PC-9 (cell line): Measurements from ENCODE around the gene ZNF212. TPM values are rescaled to one million over a fixed set of nuclear protein-coding genes. Genes with fewer than 3 reads are reported as not detected.

ENCODE experiments used
- Bru-seq: library from RNA; stranded (reverse); fragments of 400-500 nt; gene quantifications from one replicate; lab custom pipeline; 2021; lab: Mats Ljungman, UMichigan
- BruChase-seq, 2 experiments: library from RNA; stranded (reverse); fragments of 400-500 nt; gene quantifications; one replicate each; lab custom pipeline; 2021; lab: Mats Ljungman, UMichigan
- BruUV-seq: library from RNA; stranded (reverse); fragments of 400-500 nt; replicated peaks from 2 replicates; lab custom pipeline; 2021; lab: Mats Ljungman, UMichigan
- CTCF ChIA-PET: fragments of 300-600 bp; sonication (Branson Sonifier 250); formaldehyde crosslinking; loops from one replicate; lab custom pipeline; 2022; ENCODE audit warnings: antibody characterized with exemption; lab: Charles Lee
- POLR2A ChIA-PET: fragments of 300-600 bp; sonication (Branson Sonifier 250); formaldehyde crosslinking; loops from one replicate; lab custom pipeline; 2022; ENCODE audit warnings: antibody characterized with exemption; ENCODE audit not compliant: unreplicated experiment; lab: Charles Lee
- DNase-seq, 2 experiments: peaks; one replicate each; pipeline versions ENCODE4 v3.0.0 to v3.0.0-alpha.2; 2015 to 2022; ENCODE audit warnings: mixed read lengths in 1 of 2
- H2AFZ ChIP-seq: fragments of 200-600 bp; sonication (generic); 2 replicates; pipeline ENCODE4 v1.8.1; 2017; ENCODE audit warnings: antibody characterized with exemption
- H3F3A ChIP-seq: fragments of 200-600 bp; sonication (generic); 2 replicates; pipeline ENCODE4 v1.8.1; 2017; ENCODE audit warnings: antibody characterized with exemption, mild to moderate bottlenecking, low read depth; ENCODE audit not compliant: insufficient read depth
- H3K27ac ChIP-seq: fragments of 200-600 bp; sonication (generic); 2 replicates; pipeline ENCODE4 v1.6.1; 2016; ENCODE audit warnings: mixed run types
- H3K27me3 ChIP-seq: fragments of 200-600 bp; sonication (generic); 2 replicates; pipeline ENCODE4 v1.6.1; 2016; ENCODE audit warnings: low read depth, mixed run types; ENCODE audit not compliant: insufficient read depth
- H3K36me3 ChIP-seq: fragments of 200-600 bp; sonication (generic); 2 replicates; pipeline ENCODE4 v1.6.1; 2016; ENCODE audit warnings: low read depth, mixed run types
- H3K4me1 ChIP-seq: fragments of 200-600 bp; sonication (generic); replicated peaks from 2 replicates; pipeline ENCODE4 v1.6.1; 2016; ENCODE audit warnings: mixed run types; ENCODE audit not compliant: insufficient read depth
- H3K4me2 ChIP-seq: fragments of 200-600 bp; sonication (generic); 2 replicates; pipeline ENCODE4 v1.6.1; 2017; ENCODE audit warnings: mixed run types
- H3K4me3 ChIP-seq: fragments of 200-600 bp; sonication (generic); 2 replicates; pipeline ENCODE4 v1.6.1; 2016; ENCODE audit warnings: mixed run types
- H3K79me2 ChIP-seq: fragments of 200-600 bp; sonication (generic); 2 replicates; pipeline ENCODE4 v1.6.1; 2017; ENCODE audit warnings: low read depth, mixed run types
- H3K9me2 ChIP-seq: fragments of 200-600 bp; sonication (generic); 2 replicates; pipeline ENCODE4 v1.8.1; 2017; ENCODE audit warnings: mild to moderate bottlenecking; ENCODE audit not compliant: insufficient read depth
- H3K9me3 ChIP-seq: fragments of 200-600 bp; sonication (generic); 2 replicates; pipeline ENCODE4 v1.8.1; 2016; ENCODE audit warnings: low read depth; ENCODE audit not compliant: insufficient read depth
- H4K20me1 ChIP-seq: fragments of 200-600 bp; sonication (generic); 2 replicates; pipeline ENCODE4 v1.8.1; 2017; ENCODE audit not compliant: insufficient read depth
- EZH2 ChIP-seq: fragments of 200-600 bp; sonication (generic); IDR thresholded peaks from 2 replicates; pipeline ENCODE4 v1.8.0; 2017; ENCODE audit warnings: antibody characterized with exemption, low read depth
- intact Hi-C: fragments of 100-400 bp; cut with micrococcal nuclease; formaldehyde crosslinking; loops from one replicate; pipeline ENCODE4 v1.10.0; 2022; ENCODE audit not compliant: unreplicated experiment
- long read RNA-seq: library from polyadenylated mRNA; stranded (forward); transcript quantifications from one replicate; pipeline ENCODE4 v2.0.0, GENCODE V29; 2022
- total RNA-seq: library from RNA; stranded (reverse); gene quantifications from 2 replicates; pipeline ENCODE4 v1.2.3, GENCODE V29; 2021
- TF ChIP-seq, protein P1 (sequence below): fragments of 200-600 bp; sonication (generic); conservative IDR thresholded peaks from 2 replicates; pipeline ENCODE4 v1.6.1; 2017; ENCODE audit warnings: mixed run types, antibody characterized with exemption, mild to moderate bottlenecking, moderate library complexity

The ZNF212 gene
- 16.9 and 22.3 TPM in 2 replicates for total RNA-seq
- Bru-seq, nascent RNA: percentile 82 among the genes with signal in this experiment
- BruChase-seq, experiment 1, labeled RNA remaining after a 2-hour chase: percentile 86 among the genes with signal in this experiment
- BruChase-seq, experiment 2, labeled RNA remaining after a 6-hour chase: percentile 79 among the genes with signal in this experiment
- long read RNA-seq, transcript ZNF212-201 (5 exons, 2,810 nt): major isoform, 7 of 14 reads
- long read RNA-seq, partial matches to known transcripts: 1 of 14 reads
- long read RNA-seq, other reads (novel, unspliced or antisense): 6 of 14 reads

GRCh38 chr7:149239345-149240143, at the start of gene ZNF212:
ZNF212 (plus strand) TSS chr7:149239651; CDS start chr7:149239779, 128 bp downstream.
- Histone ChIP-seq H3K4me2 (peak within 1 kb of the TSS; percentile 93), H3K36me3 (peaks cover 9% of the 10 kb centered on the region), H4K20me1 (0 out of 2 replicates have a peak, but pooled peaks cover 6% of the 10 kb centered on the region), H3K9me3 (peaks cover 7% of the 10 kb centered on the region; the same call in 1 of the 2 replicates), H3K4me1 (peaks cover 45% of the 10 kb centered on the region), H2AFZ (peak within 1 kb of the TSS; percentile 83), H3F3A (peaks cover 27% of the 10 kb centered on the region), H3K79me2 (peaks cover 48% of the 10 kb centered on the region), H3K4me3 (peak within 1 kb of the TSS; percentile 95), H3K27ac (peak within 1 kb of the TSS; percentile 82), H3K9me2 (no peaks in the 10 kb centered on the region), H3K27me3 (no peaks in the 10 kb centered on the region)
- DNase-seq: peak; percentile 89 to 97
- CTCF ChIA-PET: no interaction called here
- intact Hi-C loops: loop anchor here (1.0 to 2.0 kb wide), 4 partner anchors 21 to 113 kb away; partner anchors contain the start of genes ZNF282 and ZNF425
- TF ChIP-seq, protein P1, sequence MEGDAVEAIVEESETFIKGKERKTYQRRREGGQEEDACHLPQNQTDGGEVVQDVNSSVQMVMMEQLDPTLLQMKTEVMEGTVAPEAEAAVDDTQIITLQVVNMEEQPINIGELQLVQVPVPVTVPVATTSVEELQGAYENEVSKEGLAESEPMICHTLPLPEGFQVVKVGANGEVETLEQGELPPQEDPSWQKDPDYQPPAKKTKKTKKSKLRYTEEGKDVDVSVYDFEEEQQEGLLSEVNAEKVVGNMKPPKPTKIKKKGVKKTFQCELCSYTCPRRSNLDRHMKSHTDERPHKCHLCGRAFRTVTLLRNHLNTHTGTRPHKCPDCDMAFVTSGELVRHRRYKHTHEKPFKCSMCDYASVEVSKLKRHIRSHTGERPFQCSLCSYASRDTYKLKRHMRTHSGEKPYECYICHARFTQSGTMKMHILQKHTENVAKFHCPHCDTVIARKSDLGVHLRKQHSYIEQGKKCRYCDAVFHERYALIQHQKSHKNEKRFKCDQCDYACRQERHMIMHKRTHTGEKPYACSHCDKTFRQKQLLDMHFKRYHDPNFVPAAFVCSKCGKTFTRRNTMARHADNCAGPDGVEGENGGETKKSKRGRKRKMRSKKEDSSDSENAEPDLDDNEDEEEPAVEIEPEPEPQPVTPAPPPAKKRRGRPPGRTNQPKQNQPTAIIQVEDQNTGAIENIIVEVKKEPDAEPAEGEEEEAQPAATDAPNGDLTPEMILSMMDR: peak; percentile 79
- TF ChIP-seq EZH2: no peak
- BruUV-seq: TSS peak; percentile 45
- POLR2A ChIA-PET: interaction anchor here (0.6 kb wide), 1 partner anchor 306 kb away, joined by 5 read pairs; no protein-coding TSS in a partner anchor

DNA sequence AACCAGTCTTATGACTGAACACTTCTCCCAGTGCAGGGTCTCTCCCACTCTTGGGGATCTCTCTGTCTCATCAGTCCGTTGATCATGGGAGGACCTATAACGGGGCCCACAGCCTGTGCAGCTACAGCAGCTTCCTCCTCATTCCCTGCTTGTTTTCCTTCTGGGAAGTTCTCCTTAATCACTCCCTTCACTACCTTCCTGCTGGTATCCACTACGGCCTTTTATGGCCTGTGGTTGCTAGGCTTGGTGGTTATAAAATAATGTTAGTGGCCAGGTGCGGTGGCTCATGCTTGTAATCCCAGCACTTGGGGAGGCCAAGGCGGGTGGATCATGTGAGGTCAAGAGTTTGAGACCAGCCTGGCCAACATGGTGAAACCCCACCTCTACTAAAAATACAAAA, 47.6 kb upstream of the ZNF212 start:
- POLR2A ChIA-PET: interaction anchor here (0.6 kb wide), 1 partner anchor 11 kb away, joined by 20 read pairs; no protein-coding TSS in a partner anchor
- CTCF ChIA-PET: no interaction called here
- Histone ChIP-seq H3K4me3 (no peak overlapping the region), H2AFZ (no peak overlapping the region), H3K9me3 (no peaks in the 10 kb centered on the region), H3K27me3 (no peaks in the 10 kb centered on the region), H3K36me3 (no peaks in the 10 kb centered on the region), H3K4me2 (no peak overlapping the region), H3K79me2 (peaks cover 10% of the 10 kb centered on the region), H3F3A (peaks cover 21% of the 10 kb centered on the region; the same call in 1 of the 2 replicates), H3K27ac (no peak overlapping the region), H3K4me1 (peaks cover 6% of the 10 kb centered on the region; the same call in 1 of the 2 replicates), H4K20me1 (peaks cover 1% of the 10 kb centered on the region), H3K9me2 (no peaks in the 10 kb centered on the region)
- intact Hi-C loops: no loop called here
- no TSS peak for BruUV-seq
- no peak for DNase-seq
- TF ChIP-seq EZH2: no peak
- TF ChIP-seq, protein P1: no peak

DNA sequence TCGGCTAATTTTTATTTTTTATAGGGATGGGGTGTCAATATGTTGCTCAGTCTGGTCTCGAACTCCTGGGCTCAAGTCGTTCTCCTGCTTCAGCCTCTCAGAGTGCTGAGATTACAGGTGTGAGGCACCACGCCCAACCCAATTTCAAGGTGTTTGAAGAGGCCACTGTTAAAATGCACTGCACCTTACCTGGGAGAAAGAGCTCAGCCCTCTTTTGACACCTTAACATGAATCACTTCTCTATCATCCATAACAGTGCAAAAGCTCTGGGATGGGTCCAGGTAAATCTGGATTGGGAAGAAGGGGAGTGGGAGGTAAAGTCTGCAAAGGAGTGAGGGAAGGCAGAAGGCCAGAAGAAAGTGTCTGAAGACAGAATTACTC, 44.7 kb upstream of the ZNF212 start:
- ChIA-PET CTCF (interaction anchor here (0.5 to 1.4 kb wide), 5 partner anchors 67 to 190 kb away, joined by 3 to 9 read pairs (median 5); partner anchors contain the start of genes ZNF425 and ZNF783), POLR2A (interaction anchor here (1.0 kb wide), 1 partner anchor 48 kb away, joined by 3 read pairs; the partner anchor contains the start of gene ZNF398)
- no peak overlapping the region for H3K27ac ChIP-seq
- H3K9me3 ChIP-seq: no peaks in the 10 kb centered on the region
- H3K4me3 ChIP-seq: peak overlapping the region; percentile 91
- H3K9me2 ChIP-seq: no peaks in the 10 kb centered on the region
- intact Hi-C loops: loop anchor here (1.0 to 5.0 kb wide), 5 partner anchors 45 to 90 kb away; partner anchors contain the start of genes ZNF212, ZNF398 and ZNF425
- peak overlapping the region; percentile 85 for H3K4me2 ChIP-seq
- peaks cover 39% of the 10 kb centered on the region for H3K79me2 ChIP-seq
- DNase-seq: no peak
- TF ChIP-seq, protein P1: no peak
- TF ChIP-seq EZH2: no peak
- peaks cover 11% of the 10 kb centered on the region for H4K20me1 ChIP-seq
- no peaks in the 10 kb centered on the region for H3K27me3 ChIP-seq
- H3K36me3 ChIP-seq: peaks cover 19% of the 10 kb centered on the region
- BruUV-seq: no TSS peak
- H3K4me1 ChIP-seq: peaks cover 17% of the 10 kb centered on the region
- peak overlapping the region; percentile 78 for H2AFZ ChIP-seq
- peaks cover 10% of the 10 kb centered on the region; the same call in 1 of the 2 replicates for H3F3A ChIP-seq
